HL-60 (cell line): ENCODE measurements around the gene EIF3M.

Experiments used
- DNase-seq, 2 experiments: peaks; one replicate each; pipeline ENCODE4 v3.0.0-alpha.2; 2010 to 2020; ENCODE audit warnings: low read depth in 1 of 2, low spot score in 1 of 2
- H3K27ac ChIP-seq: fragments of 250-450 bp; sonication (Bioruptor Pico); replicated peaks from 2 replicates; pipeline ENCODE4 v1.5.1; 2020; ENCODE audit warnings: mild to moderate bottlenecking, moderate library complexity
- H3K27me3 ChIP-seq: fragments of 250-450 bp; sonication (Bioruptor Pico); 2 replicates; pipeline ENCODE4 v1.5.1; 2021; ENCODE audit warnings: mild to moderate bottlenecking, moderate library complexity; ENCODE audit not compliant: insufficient read depth, poor library complexity, severe bottlenecking
- H3K4me3 ChIP-seq: replicated peaks from 2 replicates; pipeline ENCODE4 v1.5.1; 2011; ENCODE audit warnings: mild to moderate bottlenecking, control low read depth, low read length; ENCODE audit not compliant: insufficient read depth
- GABPA ChIP-seq: IDR thresholded peaks from 2 replicates; pipeline ENCODE4 v1.6.1; 2012; ENCODE audit warnings: low read depth
- POLR2AphosphoS5 ChIP-seq: IDR thresholded peaks from 2 replicates; pipeline ENCODE4 v1.6.1; 2012; ENCODE audit warnings: low read depth
- SPI1 ChIP-seq: IDR thresholded peaks from 2 replicates; pipeline ENCODE4 v1.6.1; 2012; ENCODE audit warnings: low read depth, mild to moderate bottlenecking, borderline replicate concordance
- TF ChIP-seq, protein P1 (sequence below): IDR thresholded peaks from one replicate; pipeline ENCODE4 v1.5.1; 2011; ENCODE audit warnings: low read length, control low read depth, inconsistent platforms; ENCODE audit not compliant: insufficient read depth
- TF ChIP-seq, protein P2 (sequence below): IDR thresholded peaks from 2 replicates; pipeline ENCODE4 v1.6.1; 2012; ENCODE audit warnings: low read depth; ENCODE audit not compliant: insufficient replicate concordance

The EIF3M gene

DNA sequence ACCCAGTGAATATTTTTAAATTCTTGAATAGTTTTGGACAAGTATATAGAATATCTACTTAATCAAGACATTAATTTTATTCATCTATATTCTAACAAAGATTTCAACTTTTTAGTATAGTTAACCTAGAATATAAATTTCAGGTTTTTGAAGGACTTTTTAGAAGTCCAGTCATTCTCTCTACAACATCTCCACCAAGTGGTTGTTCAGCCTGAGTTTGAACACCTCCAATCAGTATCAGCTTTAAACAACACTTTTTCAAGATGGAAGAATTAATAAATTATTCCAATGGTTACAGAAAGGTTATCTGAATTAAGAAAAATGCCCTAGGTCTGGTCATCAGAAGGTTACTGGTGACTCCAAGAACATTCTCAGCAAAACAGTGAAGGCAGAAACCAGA, 31.8 kb downstream of the EIF3M start:
- no peak overlapping the region for H3K27ac ChIP-seq

DNA sequence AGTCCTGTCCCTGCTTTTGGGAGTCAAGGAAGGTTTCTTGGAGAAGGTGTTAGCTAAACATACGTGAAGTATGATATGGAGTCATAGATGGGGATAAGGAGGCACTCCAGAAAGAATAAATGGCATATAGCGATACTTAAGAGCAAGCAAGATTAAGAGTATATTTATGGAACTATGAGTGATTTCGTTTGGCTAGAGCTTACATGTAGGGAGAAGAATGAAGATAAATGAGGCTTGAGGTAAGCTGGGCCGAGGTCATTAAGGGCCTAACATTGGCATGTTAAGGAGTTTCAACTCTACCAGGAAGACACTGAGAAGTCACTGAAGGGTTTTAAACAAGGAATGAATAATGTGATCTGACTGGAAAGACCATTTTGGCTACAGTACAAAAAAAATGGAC, 33.3 kb downstream of the EIF3M start:
- Histone ChIP-seq H3K27me3 (no peaks in the 10 kb centered on the region), H3K4me3 (no peak overlapping the region), H3K27ac (no peak overlapping the region)
- no peak for DNase-seq
- TF ChIP-seq, protein P1, sequence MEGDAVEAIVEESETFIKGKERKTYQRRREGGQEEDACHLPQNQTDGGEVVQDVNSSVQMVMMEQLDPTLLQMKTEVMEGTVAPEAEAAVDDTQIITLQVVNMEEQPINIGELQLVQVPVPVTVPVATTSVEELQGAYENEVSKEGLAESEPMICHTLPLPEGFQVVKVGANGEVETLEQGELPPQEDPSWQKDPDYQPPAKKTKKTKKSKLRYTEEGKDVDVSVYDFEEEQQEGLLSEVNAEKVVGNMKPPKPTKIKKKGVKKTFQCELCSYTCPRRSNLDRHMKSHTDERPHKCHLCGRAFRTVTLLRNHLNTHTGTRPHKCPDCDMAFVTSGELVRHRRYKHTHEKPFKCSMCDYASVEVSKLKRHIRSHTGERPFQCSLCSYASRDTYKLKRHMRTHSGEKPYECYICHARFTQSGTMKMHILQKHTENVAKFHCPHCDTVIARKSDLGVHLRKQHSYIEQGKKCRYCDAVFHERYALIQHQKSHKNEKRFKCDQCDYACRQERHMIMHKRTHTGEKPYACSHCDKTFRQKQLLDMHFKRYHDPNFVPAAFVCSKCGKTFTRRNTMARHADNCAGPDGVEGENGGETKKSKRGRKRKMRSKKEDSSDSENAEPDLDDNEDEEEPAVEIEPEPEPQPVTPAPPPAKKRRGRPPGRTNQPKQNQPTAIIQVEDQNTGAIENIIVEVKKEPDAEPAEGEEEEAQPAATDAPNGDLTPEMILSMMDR: no peak
- TF ChIP-seq POLR2AphosphoS5 (no peak), SPI1 (no peak), GABPA (no peak)
- TF ChIP-seq, protein P2, sequence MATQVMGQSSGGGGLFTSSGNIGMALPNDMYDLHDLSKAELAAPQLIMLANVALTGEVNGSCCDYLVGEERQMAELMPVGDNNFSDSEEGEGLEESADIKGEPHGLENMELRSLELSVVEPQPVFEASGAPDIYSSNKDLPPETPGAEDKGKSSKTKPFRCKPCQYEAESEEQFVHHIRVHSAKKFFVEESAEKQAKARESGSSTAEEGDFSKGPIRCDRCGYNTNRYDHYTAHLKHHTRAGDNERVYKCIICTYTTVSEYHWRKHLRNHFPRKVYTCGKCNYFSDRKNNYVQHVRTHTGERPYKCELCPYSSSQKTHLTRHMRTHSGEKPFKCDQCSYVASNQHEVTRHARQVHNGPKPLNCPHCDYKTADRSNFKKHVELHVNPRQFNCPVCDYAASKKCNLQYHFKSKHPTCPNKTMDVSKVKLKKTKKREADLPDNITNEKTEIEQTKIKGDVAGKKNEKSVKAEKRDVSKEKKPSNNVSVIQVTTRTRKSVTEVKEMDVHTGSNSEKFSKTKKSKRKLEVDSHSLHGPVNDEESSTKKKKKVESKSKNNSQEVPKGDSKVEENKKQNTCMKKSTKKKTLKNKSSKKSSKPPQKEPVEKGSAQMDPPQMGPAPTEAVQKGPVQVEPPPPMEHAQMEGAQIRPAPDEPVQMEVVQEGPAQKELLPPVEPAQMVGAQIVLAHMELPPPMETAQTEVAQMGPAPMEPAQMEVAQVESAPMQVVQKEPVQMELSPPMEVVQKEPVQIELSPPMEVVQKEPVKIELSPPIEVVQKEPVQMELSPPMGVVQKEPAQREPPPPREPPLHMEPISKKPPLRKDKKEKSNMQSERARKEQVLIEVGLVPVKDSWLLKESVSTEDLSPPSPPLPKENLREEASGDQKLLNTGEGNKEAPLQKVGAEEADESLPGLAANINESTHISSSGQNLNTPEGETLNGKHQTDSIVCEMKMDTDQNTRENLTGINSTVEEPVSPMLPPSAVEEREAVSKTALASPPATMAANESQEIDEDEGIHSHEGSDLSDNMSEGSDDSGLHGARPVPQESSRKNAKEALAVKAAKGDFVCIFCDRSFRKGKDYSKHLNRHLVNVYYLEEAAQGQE: no peak

More for the DNA sequence above, 31.8 kb downstream of the EIF3M start:
- no peak for TF ChIP-seq SPI1
- TF ChIP-seq, protein P1: no peak
- TF ChIP-seq GABPA: no peak
- TF ChIP-seq, protein P2: no peak
- no peak for TF ChIP-seq POLR2AphosphoS5
- H3K4me3 ChIP-seq: no peak overlapping the region
- H3K27me3 ChIP-seq: no peaks in the 10 kb centered on the region
- no peak for DNase-seq

DNA sequence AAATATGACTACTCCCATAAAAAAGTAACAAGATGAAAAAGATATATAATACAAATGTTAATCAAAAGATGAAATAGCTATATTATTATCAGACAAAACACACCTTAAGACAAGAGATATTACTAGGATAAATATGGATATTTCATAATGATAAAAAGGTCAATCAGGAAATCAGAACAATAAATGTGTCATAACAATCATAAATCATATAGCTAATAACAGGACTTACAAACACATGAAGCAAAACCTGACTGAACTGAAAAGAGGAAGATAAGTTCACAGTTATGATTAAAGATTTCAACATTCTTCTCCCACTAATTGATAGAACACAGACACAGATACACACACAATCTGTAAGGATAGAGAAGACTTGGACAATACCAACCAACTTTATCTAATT, 47.2 kb downstream of the EIF3M start:
- no peak for DNase-seq
- TF ChIP-seq, protein P2: no peak
- TF ChIP-seq, protein P1: no peak
- TF ChIP-seq SPI1: no peak
- Histone ChIP-seq H3K27me3 (no peaks in the 10 kb centered on the region), H3K4me3 (no peak overlapping the region), H3K27ac (no peak overlapping the region)
